ENCODE data around the gene PTBP3.

The PTBP3 gene

DNA sequence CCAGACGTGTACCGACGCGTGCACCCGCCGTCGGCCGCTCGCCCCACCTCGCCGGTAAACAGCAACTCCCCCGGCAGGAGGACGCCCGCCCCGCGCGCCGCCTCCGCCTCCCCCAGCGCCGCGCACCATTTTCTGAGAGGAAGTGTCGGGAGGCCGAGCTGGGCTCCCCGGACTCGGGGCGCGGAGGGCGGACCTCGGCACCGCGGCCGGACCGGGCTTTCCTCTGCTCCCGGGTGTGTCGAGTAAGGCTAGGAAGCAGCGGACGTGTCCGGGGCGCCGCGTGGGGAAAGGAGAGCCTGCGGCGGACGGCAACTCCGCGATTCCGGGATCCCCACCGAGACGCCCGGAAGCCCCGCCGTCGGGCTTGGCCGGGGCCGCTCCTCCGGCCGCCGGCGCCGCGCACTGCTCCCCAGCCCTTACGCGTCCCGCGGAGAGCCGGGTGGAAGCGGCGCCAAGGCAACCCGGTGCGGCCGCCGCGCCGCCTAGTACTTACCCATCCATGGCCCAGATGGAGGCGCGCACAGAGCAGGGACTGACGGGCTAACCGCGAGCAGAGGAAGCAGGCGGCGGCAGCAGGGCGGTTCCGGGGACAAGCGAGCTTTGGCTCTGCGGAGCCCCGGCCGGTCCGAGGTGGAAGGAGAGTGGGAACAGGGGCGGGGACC, at the start of gene PTBP3 (continued):
- TF ChIP-seq ZBTB10 (tag by site-specific recombination; IDR thresholded peaks at IDR 0.05) = 0 out of 2 replicates have a peak, but pooled peaks have one; percentile 19
- no peak for TF ChIP-seq ZNF624 (tag by site-specific recombination; IDR thresholded peaks at IDR 0.05)
- no peak; the same call in 1 of the 2 replicates for TF ChIP-seq ZNF660 (tag by site-specific recombination; IDR thresholded peaks at IDR 0.05)
- no peak for TF ChIP-seq ZNF155 (tag by site-specific recombination; IDR thresholded peaks at IDR 0.05)
- no peak for TF ChIP-seq ZNF837 (tag by site-specific recombination; IDR thresholded peaks at IDR 0.05)
- TF ChIP-seq, protein P1, sequence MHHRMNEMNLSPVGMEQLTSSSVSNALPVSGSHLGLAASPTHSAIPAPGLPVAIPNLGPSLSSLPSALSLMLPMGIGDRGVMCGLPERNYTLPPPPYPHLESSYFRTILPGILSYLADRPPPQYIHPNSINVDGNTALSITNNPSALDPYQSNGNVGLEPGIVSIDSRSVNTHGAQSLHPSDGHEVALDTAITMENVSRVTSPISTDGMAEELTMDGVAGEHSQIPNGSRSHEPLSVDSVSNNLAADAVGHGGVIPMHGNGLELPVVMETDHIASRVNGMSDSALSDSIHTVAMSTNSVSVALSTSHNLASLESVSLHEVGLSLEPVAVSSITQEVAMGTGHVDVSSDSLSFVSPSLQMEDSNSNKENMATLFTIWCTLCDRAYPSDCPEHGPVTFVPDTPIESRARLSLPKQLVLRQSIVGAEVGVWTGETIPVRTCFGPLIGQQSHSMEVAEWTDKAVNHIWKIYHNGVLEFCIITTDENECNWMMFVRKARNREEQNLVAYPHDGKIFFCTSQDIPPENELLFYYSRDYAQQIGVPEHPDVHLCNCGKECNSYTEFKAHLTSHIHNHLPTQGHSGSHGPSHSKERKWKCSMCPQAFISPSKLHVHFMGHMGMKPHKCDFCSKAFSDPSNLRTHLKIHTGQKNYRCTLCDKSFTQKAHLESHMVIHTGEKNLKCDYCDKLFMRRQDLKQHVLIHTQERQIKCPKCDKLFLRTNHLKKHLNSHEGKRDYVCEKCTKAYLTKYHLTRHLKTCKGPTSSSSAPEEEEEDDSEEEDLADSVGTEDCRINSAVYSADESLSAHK (tag by site-specific recombination; IDR thresholded peaks at IDR 0.05) = no peak
- TF ChIP-seq ZBTB21 (tag by site-specific recombination; IDR thresholded peaks at IDR 0.05) = no peak
- no peak for TF ChIP-seq ZNF48 (tag by site-specific recombination; IDR thresholded peaks at IDR 0.05)
- no peak for TF ChIP-seq ZNF311 (tag by site-specific recombination; IDR thresholded peaks at IDR 0.05; ENCODE audit: borderline replicate concordance)
- TF ChIP-seq KLF10 (tag by site-specific recombination; IDR thresholded peaks at IDR 0.05) = peak; percentile 58; the same call in 1 of the 2 replicates
- TF ChIP-seq ZNF138 (tag by site-specific recombination; IDR thresholded peaks at IDR 0.05; ENCODE audit: borderline replicate concordance) = no peak
- TF ChIP-seq, protein P2, sequence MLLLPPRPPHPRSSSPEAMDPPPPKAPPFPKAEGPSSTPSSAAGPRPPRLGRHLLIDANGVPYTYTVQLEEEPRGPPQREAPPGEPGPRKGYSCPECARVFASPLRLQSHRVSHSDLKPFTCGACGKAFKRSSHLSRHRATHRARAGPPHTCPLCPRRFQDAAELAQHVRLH (tag by site-specific recombination; IDR thresholded peaks at IDR 0.05) = no peak
- TF ChIP-seq, protein P3, sequence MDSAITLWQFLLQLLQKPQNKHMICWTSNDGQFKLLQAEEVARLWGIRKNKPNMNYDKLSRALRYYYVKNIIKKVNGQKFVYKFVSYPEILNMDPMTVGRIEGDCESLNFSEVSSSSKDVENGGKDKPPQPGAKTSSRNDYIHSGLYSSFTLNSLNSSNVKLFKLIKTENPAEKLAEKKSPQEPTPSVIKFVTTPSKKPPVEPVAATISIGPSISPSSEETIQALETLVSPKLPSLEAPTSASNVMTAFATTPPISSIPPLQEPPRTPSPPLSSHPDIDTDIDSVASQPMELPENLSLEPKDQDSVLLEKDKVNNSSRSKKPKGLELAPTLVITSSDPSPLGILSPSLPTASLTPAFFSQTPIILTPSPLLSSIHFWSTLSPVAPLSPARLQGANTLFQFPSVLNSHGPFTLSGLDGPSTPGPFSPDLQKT (IDR thresholded peaks at IDR 0.05; ENCODE audit: borderline replicate concordance, low read depth, low read length) = no peak; the same call in 1 of the 2 replicates
- TF ChIP-seq ZNF112 (tag by site-specific recombination; IDR thresholded peaks at IDR 0.05) = no peak
- no peak for TF ChIP-seq ZNF555 (tag by site-specific recombination; conservative IDR thresholded peaks at IDR 0.05)
- TF ChIP-seq ZNF501 (tag by site-specific recombination; IDR thresholded peaks at IDR 0.05) = 0 out of 2 replicates have a peak, but pooled peaks have one; percentile 25
- TF ChIP-seq ZNF529 (tag by site-specific recombination; IDR thresholded peaks at IDR 0.05; ENCODE audit: insufficient replicate concordance) = no peak
- no peak for TF ChIP-seq ZNF791 (tag by site-specific recombination; IDR thresholded peaks at IDR 0.05)
- TF ChIP-seq ZNF211 (tag by site-specific recombination; IDR thresholded peaks at IDR 0.05; ENCODE audit: low read depth) = no peak
- 0 out of 2 replicates have a peak, but pooled peaks have one; percentile 15 for TF ChIP-seq KLF16 (tag by site-specific recombination; IDR thresholded peaks at IDR 0.05)
- no peak for TF ChIP-seq ZNF350 (tag by site-specific recombination; IDR thresholded peaks at IDR 0.05)
- peak; percentile 61 for TF ChIP-seq PATZ1 (tag by site-specific recombination; IDR thresholded peaks at IDR 0.05)
- peak; percentile 53; the same call in 1 of the 2 replicates for TF ChIP-seq ZNF777 (tag by site-specific recombination; IDR thresholded peaks at IDR 0.05; ENCODE audit: borderline replicate concordance)
- peak; percentile 89 for TF ChIP-seq ZBTB8A (tag by site-specific recombination; IDR thresholded peaks at IDR 0.05)
- no peak for TF ChIP-seq ZNF585B (tag by site-specific recombination; IDR thresholded peaks at IDR 0.05)
- TF ChIP-seq ZSCAN30 (tag by site-specific recombination; IDR thresholded peaks at IDR 0.05) = peak; percentile 45; the same call in 1 of the 2 replicates
- TF ChIP-seq GLI4 (tag by site-specific recombination; IDR thresholded peaks at IDR 0.05) = no peak
- TF ChIP-seq, protein P4, sequence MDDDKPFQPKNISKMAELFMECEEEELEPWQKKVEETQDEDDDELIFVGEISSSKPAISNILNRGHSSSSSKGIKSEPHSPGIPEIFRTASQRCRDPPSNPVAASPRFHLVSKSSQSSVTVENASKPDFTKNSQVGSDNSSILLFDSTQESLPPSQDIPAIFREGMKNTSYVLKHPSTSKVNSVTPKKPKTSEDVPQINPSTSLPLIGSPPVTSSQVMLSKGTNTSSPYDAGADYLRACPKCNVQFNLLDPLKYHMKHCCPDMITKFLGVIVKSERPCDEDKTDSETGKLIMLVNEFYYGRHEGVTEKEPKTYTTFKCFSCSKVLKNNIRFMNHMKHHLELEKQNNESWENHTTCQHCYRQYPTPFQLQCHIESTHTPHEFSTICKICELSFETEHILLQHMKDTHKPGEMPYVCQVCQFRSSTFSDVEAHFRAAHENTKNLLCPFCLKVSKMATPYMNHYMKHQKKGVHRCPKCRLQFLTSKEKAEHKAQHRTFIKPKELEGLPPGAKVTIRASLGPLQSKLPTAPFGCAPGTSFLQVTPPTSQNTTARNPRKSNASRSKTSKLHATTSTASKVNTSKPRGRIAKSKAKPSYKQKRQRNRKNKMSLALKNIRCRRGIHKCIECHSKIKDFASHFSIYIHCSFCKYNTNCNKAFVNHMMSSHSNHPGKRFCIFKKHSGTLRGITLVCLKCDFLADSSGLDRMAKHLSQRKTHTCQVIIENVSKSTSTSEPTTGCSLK (tag by site-specific recombination; IDR thresholded peaks at IDR 0.05) = no peak
- TF ChIP-seq ZNF561 (tag by site-specific recombination; IDR thresholded peaks at IDR 0.05; ENCODE audit: borderline replicate concordance) = no peak
- TF ChIP-seq ZBTB1 (tag by site-specific recombination; IDR thresholded peaks at IDR 0.05) = no peak
